ENCODE results near the gene SPACA7.

- no peak for TF ChIP-seq ARNTL (CRISPR knock-in tag; IDR thresholded peaks at IDR 0.05; ENCODE audit: borderline replicate concordance, low read depth)
- no peak for TF ChIP-seq PATZ1 (CRISPR knock-in tag; IDR thresholded peaks at IDR 0.05; ENCODE audit: borderline replicate concordance)
- TF ChIP-seq ZFP30 (CRISPR knock-in tag; IDR thresholded peaks at IDR 0.05) = no peak
- no peak for TF ChIP-seq BACH2 (CRISPR knock-in tag; IDR thresholded peaks at IDR 0.05; ENCODE audit: borderline replicate concordance)
- no peak for TF ChIP-seq RARB (CRISPR knock-in tag; IDR thresholded peaks at IDR 0.05)
- no peak for TF ChIP-seq ZNF70 (CRISPR knock-in tag; IDR thresholded peaks at IDR 0.05)
- TF ChIP-seq CSDC2 (CRISPR knock-in tag; IDR thresholded peaks at IDR 0.05) = no peak
- no peak for TF ChIP-seq CREB5 (CRISPR knock-in tag; IDR thresholded peaks at IDR 0.05; ENCODE audit: low read depth)
- TF ChIP-seq OSR1 (CRISPR knock-in tag; IDR thresholded peaks at IDR 0.05) = no peak
- no peak for TF ChIP-seq ZC3H10 (CRISPR knock-in tag; IDR thresholded peaks at IDR 0.05)
- TF ChIP-seq ZFP3 (CRISPR knock-in tag; IDR thresholded peaks at IDR 0.05) = no peak
- TF ChIP-seq CSRNP3 (CRISPR knock-in tag; IDR thresholded peaks at IDR 0.05) = no peak
Observed at GRCh38 chr13:112416647-112417046, 40.5 kb downstream of the SPACA7 start.

Data from SK-N-SH treated with all-trans-retinoic acid at 6 μM for 48 hours (cell line).